Skeletal muscle satellite cell (primary cell): ENCODE measurements around the gene CACNA1E.

Source experiments
- H3K27me3 ChIP-seq: 2 replicates; pipeline ENCODE4 v1.7.0; 2013; ENCODE audit warnings: low read length; ENCODE audit not compliant: control insufficient read depth, insufficient read depth
- H3K36me3 ChIP-seq: 2 replicates; pipeline ENCODE4 v1.7.0; 2013; ENCODE audit warnings: mild to moderate bottlenecking, control low read depth, low read length; ENCODE audit not compliant: insufficient read depth
- H3K4me1 ChIP-seq: 2 replicates; pipeline ENCODE4 v1.7.0; 2013; ENCODE audit warnings: low read length; ENCODE audit not compliant: control insufficient read depth, insufficient read depth
- H3K4me2 ChIP-seq: 2 replicates; pipeline ENCODE4 v1.7.0; 2013; ENCODE audit warnings: mild to moderate bottlenecking, low read length
- H3K4me3 ChIP-seq: 2 replicates; pipeline ENCODE4 v1.7.0; 2013; ENCODE audit warnings: low read length
- H3K9ac ChIP-seq: 2 replicates; pipeline ENCODE4 v1.7.0; 2013; ENCODE audit warnings: mild to moderate bottlenecking, low read depth, low read length, moderate library complexity
- H3K9me3 ChIP-seq: replicated peaks from 2 replicates; pipeline ENCODE4 v1.7.0; 2013; ENCODE audit warnings: mild to moderate bottlenecking, control low read depth, low read length

Gene CACNA1E

DNA sequence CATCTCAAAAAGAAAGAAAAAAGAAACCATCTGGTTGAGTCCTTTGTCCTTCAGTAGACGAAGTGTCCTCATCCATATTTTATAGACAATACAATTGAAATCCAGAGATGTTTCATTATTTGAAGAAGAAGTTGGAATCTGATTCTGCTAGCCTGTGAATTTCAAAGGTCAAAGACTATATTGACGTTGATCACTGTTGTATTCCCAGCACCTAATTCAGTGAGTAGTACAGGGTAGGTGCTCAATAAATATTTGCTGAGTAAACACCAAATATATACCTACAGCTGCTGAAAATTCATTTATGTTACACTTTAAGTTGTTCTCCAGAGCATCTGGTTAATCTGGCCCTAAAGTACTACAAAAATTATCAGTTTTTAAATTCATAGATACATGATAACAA is 135.2 kb downstream of the CACNA1E start:
- Histone ChIP-seq H3K9ac (no peak overlapping the region), H3K36me3 (no peaks in the 10 kb centered on the region), H3K4me1 (no peaks in the 10 kb centered on the region), H3K4me3 (no peak overlapping the region), H3K9me3 (peaks cover 6% of the 10 kb centered on the region), H3K27me3 (no peaks in the 10 kb centered on the region), H3K4me2 (no peak overlapping the region)

DNA sequence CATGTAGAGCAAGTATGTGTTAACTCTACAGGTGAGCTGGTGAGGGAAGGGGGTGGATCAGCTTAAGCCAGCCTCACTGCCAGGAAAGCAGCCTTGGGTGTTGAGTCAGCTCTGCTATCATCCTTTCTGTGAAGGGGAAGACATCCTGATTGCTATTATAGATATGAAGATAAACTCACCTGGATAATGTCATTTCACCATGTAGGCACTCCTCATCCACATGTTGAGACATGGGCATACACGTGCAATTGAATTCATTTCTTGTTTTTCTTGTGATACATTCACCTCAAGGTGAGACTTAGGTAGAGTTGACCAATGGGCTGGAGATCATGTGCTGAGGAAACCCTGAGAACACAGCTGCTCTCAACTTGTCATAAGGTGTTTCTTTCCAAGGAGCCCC is 136.9 kb downstream of the CACNA1E start:
- Histone ChIP-seq H3K4me3 (no peak overlapping the region), H3K9ac (no peak overlapping the region), H3K36me3 (no peaks in the 10 kb centered on the region), H3K9me3 (peaks cover 6% of the 10 kb centered on the region), H3K4me2 (no peak overlapping the region), H3K4me1 (no peaks in the 10 kb centered on the region), H3K27me3 (no peaks in the 10 kb centered on the region)

DNA sequence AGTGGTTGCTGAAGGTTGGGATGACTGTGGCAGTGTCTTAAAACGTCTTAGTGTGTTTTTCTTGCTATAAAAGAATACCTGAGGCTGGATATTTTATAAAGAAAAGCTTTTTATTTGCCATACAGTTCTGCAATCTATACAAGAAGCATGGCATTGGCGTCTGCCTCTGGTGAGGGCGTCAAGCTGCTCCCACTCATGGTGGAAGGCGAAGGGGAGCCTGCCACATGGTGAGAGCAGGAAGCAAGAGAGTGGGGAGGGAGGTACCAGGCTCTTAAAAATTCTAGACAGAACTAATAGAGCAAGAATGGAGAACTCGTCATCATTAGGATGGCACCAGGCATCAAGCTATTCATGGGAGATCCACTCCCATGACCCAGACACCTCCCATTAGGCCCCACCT is 140.5 kb downstream of the CACNA1E start:
- H3K9ac ChIP-seq = no peak overlapping the region
- H3K4me3 ChIP-seq = no peak overlapping the region
- no peak overlapping the region for H3K4me2 ChIP-seq
- H3K27me3 ChIP-seq = no peaks in the 10 kb centered on the region
- H3K9me3 ChIP-seq = peaks cover 4% of the 10 kb centered on the region
- no peaks in the 10 kb centered on the region for H3K36me3 ChIP-seq
- H3K4me1 ChIP-seq = no peaks in the 10 kb centered on the region

DNA sequence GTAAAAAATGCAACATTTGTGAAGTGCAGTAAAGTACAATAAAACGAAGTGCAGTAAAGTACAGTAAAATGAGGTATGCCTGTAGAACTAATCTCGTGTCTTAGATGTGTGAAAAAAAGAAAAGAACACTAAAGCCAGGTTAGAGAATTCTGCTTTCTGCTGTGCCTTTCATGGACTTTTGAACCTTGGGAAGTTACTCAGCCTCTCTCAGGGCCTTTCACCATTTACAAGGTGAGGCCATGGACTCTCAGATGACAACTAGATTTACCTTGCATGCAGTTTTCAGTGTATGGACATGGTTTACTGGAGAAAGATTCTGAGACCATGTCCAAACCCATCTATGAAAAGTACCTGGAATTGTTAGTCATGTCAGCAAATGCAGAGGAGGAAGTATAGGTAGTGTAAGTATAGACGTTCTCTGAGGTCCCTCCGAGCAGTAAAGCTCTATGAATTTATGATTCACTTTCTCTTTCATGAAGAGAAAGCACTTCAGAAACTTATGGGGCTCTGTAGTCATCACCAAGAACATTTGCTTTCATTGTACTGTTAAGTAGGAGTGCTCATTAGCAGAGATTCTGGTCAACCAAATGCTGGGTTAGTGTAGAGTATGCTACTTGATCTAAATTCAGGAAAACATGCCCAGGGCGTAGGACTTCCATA is 143.1 kb downstream of the CACNA1E start:
- Histone ChIP-seq H3K27me3 (no peaks in the 10 kb centered on the region), H3K4me1 (no peaks in the 10 kb centered on the region), H3K4me2 (no peak overlapping the region), H3K9ac (no peak overlapping the region), H3K9me3 (peaks cover 4% of the 10 kb centered on the region), H3K36me3 (no peaks in the 10 kb centered on the region), H3K4me3 (no peak overlapping the region)

DNA sequence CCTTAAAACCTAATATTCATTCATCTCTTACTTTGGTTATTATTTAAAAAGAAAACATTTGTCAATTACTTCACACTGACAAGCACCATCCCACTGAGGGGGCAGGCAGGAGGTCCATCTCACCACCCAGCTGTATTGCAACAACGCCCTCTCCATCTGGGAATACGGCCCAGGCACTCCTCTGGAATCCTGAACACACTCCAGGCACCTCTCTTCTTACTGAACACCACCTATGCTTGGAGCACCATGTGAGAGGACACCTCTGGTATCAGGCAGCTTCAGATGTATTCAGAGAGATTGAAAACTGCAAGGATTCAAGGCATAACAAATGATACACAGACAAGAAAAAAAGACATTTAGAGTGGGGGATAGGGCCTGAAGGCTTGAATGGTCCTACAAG is 147.1 kb downstream of the CACNA1E start:
- no peaks in the 10 kb centered on the region for H3K27me3 ChIP-seq
- no peak overlapping the region for H3K4me3 ChIP-seq
- no peaks in the 10 kb centered on the region for H3K4me1 ChIP-seq
- no peaks in the 10 kb centered on the region for H3K9me3 ChIP-seq
- no peak overlapping the region for H3K9ac ChIP-seq
- no peak overlapping the region for H3K4me2 ChIP-seq
- no peaks in the 10 kb centered on the region for H3K36me3 ChIP-seq

DNA sequence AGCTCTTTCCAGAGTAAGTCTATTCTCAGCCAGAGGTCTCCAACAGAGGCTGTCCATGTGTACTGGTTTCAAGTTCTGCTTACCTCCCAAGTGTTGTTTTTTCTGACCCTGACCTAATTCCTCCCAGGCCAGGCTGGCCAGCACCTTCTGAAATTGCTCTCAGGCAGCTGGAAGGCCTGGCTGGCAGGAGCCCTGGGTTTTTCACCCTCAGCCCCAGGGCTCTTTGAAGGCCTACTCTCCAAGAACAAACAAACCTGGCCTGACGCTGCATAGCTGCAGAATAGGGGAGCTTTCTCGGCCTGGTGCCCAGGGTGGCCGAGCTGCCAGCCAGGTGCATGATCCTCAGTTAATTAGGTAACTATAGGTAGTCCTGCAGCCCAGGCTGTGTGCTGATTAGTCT is 147.5 kb downstream of the CACNA1E start:
- Histone ChIP-seq H3K4me1 (no peaks in the 10 kb centered on the region), H3K4me3 (no peak overlapping the region), H3K9ac (no peak overlapping the region), H3K9me3 (no peaks in the 10 kb centered on the region), H3K36me3 (no peaks in the 10 kb centered on the region), H3K27me3 (no peaks in the 10 kb centered on the region), H3K4me2 (no peak overlapping the region)

DNA sequence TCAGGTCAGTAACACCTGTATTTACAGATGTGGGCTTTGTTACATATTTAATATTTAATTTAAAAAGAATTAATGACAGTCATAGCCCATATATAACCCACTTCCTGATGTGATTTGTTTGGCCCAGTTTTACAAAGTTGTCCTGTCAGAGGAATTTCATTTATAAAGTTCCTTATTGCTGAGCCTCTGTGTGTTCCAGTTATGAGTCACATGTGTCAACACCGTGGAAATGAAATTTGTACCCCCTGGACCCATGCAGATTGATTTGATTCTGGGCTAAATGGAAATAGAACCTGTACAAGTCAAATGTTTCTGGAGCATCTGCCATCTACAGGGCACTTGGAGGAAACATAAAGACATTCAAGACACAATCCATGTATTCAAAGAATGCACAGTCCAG is 149.2 kb downstream of the CACNA1E start:
- Histone ChIP-seq H3K9ac (no peak overlapping the region), H3K4me1 (no peaks in the 10 kb centered on the region)

DNA sequence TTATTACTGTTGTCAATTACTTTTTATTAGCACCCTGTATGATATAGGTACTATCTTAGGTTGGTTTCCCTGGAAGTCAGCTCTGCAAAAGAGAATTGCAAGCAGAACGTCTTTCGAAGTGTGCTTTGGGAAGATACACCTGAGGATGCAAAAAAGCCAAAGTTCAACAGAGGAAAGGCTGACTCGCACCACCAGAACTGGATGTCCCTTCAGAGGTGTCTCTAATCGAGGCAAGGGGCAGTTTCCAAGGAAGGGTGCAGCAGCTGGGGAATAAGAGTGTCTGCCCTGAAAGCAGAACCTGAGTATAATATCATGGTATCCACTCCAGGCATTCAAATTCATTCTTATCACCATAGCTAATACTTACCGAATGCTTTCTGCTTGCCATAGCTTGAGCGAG is 149.6 kb downstream of the CACNA1E start:
- Histone ChIP-seq H3K4me1 (no peaks in the 10 kb centered on the region), H3K9ac (no peak overlapping the region), H3K4me3 (no peak overlapping the region), H3K36me3 (no peaks in the 10 kb centered on the region), H3K27me3 (no peaks in the 10 kb centered on the region), H3K9me3 (no peaks in the 10 kb centered on the region), H3K4me2 (no peak overlapping the region)

More for the DNA sequence above, 149.2 kb downstream of the CACNA1E start:
- Histone ChIP-seq H3K4me3 (no peak overlapping the region), H3K9me3 (no peaks in the 10 kb centered on the region), H3K27me3 (no peaks in the 10 kb centered on the region), H3K36me3 (no peaks in the 10 kb centered on the region), H3K4me2 (no peak overlapping the region)

DNA sequence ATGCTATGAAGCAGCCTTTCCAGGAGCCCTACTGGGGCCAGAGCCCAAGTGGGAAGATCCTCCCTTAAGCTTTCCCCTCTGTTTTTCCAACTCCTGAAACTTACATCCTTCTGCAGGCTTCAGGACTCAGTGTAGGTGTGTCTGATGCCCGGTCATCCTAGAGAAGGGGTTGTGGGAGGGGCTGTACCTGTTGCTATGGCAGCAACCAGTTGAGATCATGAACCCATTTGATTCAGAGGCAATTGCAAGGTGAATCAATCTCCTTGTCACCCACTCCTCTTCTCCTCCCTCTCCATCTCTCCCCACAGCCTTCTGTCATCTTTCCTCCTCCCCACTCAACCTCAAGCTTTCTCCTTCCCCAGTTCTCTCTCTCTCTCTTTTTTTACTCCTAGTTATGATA is 151.8 kb downstream of the CACNA1E start:
- H3K4me2 ChIP-seq = no peak overlapping the region
- H3K9ac ChIP-seq = no peak overlapping the region
- H3K4me1 ChIP-seq = no peaks in the 10 kb centered on the region
- no peaks in the 10 kb centered on the region for H3K36me3 ChIP-seq
- no peaks in the 10 kb centered on the region for H3K9me3 ChIP-seq
- H3K4me3 ChIP-seq = no peak overlapping the region
- no peaks in the 10 kb centered on the region for H3K27me3 ChIP-seq

DNA sequence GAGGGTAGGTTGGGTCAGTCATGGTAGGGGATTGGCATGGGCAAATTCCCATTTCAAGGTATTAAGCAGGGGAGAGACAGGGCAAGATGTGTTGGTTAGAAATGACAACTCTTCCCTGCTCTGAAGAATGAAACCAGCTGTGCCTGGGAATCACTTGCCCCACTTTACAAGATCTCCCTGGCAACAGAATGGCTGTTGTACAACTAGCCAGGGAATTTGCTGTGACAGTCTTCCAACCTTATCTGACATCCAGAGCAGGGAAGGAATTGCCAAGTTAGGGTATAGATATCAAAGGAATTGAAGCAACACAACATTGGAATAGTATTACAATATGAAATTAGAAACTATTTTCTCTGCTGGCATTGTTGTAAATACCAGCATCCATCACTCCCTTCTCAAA is 154.7 kb downstream of the CACNA1E start:
- Histone ChIP-seq H3K4me2 (no peak overlapping the region), H3K4me1 (no peaks in the 10 kb centered on the region), H3K4me3 (no peak overlapping the region), H3K9ac (no peak overlapping the region), H3K36me3 (no peaks in the 10 kb centered on the region), H3K27me3 (no peaks in the 10 kb centered on the region), H3K9me3 (no peaks in the 10 kb centered on the region)

DNA sequence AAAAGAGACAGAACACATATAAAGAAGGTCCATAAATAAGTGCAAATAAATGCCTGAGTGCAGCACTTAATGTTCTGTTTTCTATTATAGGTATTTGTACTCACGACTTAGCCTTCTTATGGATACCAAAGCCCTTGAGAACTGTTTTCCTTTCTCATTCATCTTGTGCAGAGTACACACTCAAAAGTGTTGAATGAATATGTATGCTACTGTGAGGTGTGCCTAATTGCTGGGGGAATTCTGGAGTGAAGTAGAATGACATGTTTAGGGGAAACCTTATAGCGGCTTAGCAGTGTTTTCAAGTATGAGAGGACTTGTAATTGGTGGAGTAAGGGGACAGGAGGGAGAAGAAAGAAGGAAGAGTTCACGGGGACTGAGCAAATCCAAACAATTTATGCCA is 157.6 kb downstream of the CACNA1E start:
- Histone ChIP-seq H3K4me2 (no peak overlapping the region), H3K9me3 (no peaks in the 10 kb centered on the region), H3K9ac (no peak overlapping the region), H3K27me3 (no peaks in the 10 kb centered on the region), H3K36me3 (no peaks in the 10 kb centered on the region), H3K4me1 (no peaks in the 10 kb centered on the region), H3K4me3 (no peak overlapping the region)

DNA sequence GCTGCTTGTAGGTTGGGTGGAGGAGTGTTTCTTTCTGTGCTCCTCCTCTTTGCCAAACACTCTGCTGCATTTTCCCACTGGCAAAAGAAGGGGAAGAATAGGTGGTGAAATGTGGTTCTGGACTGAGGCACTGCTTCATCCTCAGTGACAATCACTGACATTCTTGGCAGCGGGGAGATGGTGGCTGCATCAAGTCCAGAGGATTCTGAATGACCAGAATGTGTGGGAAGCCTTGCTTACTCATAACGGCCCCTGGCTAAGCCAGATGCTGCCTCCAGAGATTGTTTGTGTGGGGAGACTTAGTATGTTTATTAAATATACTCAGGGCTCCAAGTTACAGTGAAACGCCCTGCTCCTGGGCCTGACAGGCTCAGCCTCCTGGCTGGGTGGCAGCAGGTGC is 160.3 kb downstream of the CACNA1E start:
- Histone ChIP-seq H3K4me2 (no peak overlapping the region), H3K9ac (no peak overlapping the region), H3K27me3 (no peaks in the 10 kb centered on the region), H3K9me3 (no peaks in the 10 kb centered on the region), H3K36me3 (no peaks in the 10 kb centered on the region), H3K4me3 (no peak overlapping the region), H3K4me1 (no peaks in the 10 kb centered on the region)
